Measurements from ENCODE around the gene ZYG11B.
"Not testable (repeated sequence)": the region's sequence is repeated elsewhere in the genome, so short reads cannot be mapped to it uniquely, and the experiment has no call there.

Gene ZYG11B

DNA sequence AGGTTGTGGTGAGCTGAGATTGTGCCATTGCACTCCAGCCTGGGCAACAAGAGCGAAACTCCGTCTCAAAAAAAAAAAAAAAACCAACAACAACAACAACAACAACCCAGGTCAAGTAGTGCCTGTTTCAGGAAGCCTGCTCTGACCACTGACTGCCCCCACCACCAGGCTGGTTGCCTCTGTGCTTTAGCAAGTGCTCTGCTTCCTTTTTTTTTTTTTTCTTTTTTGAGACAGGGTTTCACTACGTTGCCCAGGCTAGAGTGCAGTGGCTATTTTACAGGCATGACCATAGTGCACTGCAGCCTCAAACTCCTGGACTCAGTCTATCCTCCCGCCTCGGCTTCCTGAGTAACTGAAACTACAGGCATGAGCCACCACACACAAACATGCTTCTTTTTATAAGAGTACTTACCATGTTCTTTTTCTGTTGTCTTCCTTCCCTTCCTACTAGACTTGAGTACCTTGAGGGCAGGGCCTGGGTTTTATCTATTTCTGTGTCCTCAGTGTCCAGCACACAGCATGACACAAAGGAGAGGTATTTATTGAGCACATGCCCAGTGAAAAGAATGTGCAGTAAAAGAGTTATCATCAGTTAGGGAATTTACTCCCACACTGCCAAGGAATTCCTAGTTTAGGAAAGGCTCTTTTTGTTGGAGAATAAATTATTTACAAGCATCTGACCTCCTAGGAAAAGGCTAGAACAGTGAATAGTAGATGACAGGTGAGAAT, 18.2 kb upstream of the ZYG11B start:
- DNase-seq = no peak

DNA sequence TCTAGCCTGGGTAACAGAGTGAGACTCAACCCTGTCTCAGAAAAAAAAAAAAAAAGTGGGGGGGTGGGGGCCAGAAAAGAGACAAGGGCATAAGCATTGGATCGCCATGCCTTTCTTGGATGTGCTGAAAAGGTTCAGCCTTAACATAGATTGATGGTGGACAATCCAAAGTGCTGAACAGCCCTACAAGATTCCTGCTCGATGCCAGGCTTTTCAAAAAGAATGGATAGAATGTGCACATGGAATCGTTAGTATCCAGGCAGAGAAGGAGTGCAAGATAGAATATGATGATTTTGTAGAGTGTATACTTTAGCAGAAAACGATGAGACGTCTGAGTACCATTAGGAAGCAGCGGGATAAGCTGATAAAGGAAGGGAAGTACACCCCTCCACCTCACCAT, 17.2 kb upstream of the ZYG11B start:
- DNase-seq = no peak

DNA sequence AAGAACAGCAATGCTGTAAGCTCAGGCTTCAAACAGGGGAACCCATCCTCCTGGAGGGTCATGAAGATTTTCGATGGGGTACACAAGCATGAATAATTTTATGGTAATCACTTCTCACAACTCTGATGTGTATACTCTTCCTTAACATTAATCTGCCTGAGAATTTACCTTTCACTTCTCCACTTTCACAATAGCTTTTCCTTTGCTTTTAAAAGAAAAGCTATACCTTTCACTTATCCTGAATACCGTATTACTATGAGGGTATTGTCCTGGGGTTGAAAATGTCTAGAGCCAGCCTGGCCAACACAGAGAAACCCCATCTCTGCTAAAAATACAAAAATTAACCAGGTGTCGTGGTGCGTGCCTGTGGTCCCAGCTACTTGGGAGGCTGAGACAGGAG, 12.7 kb upstream of the ZYG11B start:
- DNase-seq = no peak

DNA sequence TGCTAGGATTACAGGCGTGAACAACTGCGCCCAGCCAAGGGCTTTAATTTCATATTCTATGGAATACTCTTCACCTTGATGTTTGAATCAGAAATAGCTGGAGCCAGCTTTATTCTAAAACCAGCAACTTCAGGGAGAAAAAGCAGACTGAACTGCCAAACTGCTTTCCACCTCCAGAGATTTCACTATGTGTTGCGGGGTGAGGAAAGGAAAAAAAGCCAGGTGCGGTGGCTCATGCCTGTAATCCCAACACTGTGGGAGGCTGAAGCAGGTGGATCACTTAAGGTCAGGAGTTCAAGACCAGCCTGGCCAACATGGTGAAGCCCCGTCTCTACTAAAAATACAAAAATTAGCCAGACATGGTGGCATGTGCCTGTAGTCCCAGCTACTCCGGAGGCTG, 11.0 kb upstream of the ZYG11B start:
- not testable (repeated sequence) for DNase-seq

DNA sequence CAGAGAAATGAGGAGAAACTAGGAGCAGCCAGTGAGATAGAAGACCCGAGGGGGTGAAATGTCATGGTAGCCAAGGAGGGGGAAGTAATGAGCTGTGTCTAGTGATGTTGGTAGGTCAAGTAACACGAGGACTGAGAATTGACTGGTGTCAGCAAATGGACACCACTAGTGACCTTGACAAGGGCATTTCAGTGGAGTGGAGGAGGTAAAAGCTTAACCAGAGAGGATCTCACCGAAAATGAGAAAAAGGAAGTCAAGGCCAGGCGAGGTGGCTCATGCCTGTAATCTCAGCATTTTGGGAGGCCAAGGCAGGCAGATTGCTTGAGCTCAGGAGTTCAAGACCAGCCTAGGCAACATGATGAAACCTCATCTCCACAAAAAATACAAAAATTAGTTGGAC, 3.0 kb upstream of the ZYG11B start:
- DNase-seq = no peak

DNA sequence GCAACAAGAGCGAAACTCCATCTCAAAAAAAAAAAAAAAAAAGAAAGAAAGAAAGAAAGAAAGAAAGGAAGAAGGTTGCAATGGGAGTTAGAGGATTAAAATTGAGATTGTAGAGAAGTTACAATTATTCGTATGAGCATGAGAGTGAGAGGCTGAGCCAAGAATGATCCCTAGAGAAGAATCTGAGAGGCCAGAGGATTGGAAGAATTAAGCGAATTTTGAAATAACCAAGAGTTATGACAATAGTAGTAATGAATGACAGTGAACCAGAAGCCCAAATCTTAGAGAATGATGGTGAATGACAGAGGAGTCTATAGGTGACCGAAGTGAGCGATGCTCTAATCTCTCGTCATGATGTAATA, 369 bp upstream of the ZYG11B start:
- DNase-seq = no peak

DNA sequence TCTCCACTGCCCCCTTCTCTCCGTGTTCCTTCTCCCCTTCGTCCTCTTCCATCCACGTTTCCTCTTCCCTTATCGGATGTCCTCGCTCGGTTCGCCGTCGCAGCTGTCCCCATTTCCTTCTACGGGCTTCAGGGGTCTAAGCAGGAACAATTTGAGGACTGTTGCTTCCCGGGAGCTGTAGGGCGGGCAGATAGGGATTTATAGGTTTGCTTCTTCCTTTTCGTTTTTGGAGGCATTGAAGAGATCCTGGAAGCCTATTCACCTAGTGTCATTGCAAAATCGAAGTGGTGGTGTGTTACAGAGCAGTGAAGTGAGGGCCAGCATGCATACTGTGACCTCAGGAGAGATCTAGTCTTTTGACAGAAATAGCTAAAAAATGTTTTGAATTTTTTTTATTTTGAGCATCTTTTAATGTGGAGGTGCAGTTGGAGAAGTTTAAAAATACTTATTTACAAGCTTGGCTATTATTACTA, 897 bp downstream of the ZYG11B start:
- no peak for DNase-seq

DNA sequence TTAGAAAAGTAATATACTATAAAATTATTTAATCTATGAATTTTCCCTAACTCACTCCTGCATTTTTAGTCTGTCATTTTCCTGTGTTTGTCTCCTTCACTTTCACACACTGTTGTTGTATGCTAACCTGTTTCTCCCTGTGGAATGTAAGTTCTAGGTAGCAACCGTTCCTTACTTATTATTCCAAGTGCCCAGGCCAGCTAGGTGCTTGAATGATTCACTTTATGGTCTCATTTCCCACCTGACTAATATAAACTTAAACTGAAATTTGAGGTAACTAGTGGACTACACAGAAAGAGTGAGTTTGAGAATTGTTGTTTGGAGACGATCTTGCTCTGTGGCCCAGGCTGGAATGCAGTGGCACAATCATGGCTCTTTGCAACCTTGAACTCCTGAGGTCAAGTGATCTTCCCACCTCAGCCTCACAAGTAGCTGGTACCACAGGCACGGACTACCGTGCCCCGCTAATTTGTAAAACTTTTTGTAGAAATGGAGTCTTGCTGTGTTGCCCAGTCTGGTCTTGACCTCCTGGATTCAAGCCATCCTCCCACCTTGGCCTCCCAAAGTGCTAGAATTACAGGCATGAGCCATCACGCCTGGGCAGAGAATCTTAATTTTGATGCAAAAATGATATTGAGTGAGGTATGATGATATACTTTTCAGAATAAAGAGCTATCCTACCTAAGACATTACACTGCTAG, 1.9 kb downstream of the ZYG11B start:
- no peak for DNase-seq

DNA sequence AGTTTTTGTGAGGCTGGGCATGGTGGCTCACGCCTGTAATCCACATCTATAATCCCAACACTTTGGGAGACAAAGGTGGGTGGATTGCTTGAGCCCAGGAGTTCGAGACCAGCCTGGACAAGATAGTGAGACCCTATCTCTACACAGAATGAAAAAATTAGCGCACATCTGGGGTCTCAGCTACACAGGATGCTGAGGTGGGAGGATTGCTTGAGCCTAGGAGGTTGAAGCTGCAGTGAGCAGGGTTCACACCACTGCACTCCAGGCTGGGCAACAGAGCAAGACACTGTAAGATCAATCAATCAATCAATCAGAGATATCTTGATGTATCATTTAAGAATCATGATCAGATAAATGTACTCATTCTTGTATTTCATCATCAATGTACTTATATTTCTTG, 7.1 kb downstream of the ZYG11B start:
- DNase-seq = no peak

DNA sequence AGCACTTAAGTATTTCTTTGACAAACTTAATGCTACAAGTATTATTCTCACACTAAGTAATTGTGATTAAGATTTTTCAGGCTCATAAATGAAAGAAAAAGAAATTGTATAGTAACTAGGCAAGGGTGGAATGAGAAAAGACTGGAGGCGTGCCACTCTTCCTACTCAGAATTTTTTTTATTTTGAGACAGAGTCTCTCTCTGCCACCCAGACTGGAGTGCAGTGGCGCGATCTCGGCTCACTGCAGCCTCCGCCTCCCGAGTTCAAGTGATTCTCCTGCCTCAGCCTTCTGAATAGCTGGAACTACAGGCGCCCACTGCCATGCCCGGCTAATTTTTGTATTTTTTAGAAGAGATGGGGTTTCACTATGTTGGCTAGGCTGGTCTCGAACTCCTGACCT, 9.1 kb downstream of the ZYG11B start:
- DNase-seq = not testable (repeated sequence)

DNA sequence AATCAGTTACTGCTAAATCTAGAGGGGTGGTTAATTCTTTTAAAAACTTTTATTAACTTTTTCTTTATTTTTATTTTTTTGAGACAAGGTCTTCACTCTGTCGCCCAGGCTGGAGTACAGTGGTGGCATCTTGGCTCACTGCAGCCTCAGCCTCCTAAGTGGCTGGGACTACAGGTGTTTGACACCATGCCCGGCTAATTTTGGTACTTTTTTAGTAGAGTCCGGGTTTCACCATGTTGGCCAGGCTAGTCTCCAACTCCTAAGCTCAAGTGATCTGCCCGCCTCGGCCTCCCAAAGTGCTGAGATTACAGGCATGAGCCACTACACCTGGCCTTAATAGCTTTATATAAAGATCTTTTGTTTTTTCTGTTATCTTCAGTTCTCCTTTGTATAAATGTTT, 11.9 kb downstream of the ZYG11B start:
- no peak for DNase-seq

DNA sequence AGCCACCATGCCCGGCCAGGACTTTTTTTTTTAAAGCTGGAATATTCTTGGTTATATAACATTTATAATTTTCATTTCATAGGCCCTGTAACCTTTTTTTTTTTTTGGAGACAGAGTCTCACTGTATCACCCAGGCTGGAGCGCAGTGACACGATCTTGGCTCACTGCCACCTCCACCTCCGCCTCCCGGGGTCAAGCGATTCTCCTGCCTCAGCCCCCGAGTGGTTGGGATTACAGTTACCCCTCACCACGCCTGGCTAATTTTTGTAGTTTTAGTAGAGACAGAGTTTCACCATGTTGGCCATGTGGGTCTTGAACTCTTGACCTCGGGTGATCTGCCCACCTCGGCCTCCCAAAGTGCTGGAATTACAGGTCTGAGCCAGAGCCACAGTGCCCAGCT, 12.6 kb downstream of the ZYG11B start:
- no peak for DNase-seq

DNA sequence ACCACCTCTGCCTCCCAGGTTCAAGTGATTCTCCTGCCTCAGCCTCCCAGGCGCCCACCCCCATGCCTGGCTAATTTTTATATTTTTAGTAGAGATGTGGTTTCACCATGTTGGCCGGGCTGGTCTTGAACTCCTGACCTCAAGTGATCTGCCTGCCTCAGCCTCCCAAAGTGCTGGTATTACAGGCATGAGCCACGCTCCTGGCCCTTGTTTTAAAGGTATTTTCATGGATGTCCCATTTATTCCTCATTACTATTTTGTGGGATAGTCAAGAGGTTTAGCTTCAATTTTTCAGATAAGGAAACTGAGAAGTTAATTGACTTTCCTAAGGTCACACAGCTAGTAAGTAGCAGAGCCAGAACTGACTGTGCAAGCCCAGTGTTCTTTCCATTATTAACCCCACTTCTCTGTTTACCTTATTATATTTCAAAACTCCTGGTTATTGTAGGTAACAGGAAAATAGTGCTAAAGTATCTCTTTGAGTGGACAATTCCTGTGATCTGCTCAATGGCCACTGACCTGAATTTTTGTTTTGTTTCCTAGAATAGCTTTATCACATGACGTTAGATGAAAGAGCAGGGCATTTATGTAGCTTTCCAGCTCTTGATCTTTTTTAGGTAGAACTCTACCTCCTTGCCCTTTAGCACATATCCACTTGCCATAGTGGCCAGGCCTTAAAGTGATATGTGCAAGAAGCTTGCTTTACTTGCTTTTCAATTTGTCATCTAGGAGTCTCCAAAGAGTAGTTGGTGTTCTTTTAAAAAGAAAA, 13.6 kb downstream of the ZYG11B start:
- no peak for DNase-seq

DNA sequence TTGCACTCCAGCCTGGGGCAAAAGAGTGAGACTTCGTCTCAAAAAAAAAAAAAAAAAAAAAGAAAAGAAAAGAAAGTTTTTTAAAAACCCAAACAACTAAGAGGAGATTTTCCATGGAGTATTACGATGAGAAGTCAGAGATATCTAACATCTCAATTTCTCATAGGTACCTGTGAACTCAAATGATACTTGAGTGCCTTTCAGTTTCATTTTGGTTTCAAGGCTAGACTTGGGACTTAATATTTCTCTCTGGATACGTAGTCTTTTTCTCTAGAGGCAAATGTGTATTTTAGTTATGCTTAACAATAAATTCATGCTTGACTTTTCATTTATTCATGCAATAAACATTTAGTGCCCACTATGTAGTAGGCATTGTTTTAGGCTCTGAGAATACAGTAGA, 15.0 kb downstream of the ZYG11B start:
- DNase-seq = no peak

DNA sequence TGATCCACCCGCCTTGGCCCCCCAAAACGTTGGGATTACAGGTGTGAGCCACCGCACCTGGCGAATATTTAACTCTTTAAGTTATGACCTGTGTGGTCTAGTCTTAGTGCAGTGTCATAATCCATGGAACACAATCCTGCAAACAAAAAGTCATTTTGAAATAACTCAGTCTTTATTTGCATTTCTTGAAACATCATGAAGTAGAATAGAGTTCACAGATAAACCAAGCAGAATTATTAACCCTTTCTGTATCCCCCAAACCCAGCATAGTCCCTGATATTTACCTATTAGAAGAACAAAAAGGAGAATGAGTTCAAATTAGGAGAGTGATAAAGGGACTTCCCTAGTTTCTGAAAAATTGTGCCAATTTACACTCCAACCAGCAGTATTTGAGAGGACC, 19.9 kb downstream of the ZYG11B start:
- no peak for DNase-seq

DNA sequence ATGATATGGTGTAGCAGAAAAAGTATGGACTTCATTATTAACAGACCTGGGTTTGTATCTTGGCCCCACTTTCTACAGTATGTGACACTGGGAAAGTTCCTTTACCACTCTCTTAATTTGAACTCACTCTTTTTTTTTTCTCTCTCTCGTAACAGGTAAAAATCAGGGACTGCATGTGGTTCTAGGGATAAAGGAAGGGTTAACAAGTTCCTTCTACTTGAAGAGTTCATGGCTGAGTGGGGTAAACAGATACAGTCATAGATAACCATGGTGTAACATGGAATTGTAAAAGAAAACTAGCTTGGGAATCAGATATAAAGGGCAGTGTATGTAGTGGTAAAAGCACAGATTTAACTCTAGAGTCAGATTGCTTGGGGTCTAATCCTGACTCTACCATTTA, 21.2 kb downstream of the ZYG11B start:
- DNase-seq = no peak

DNA sequence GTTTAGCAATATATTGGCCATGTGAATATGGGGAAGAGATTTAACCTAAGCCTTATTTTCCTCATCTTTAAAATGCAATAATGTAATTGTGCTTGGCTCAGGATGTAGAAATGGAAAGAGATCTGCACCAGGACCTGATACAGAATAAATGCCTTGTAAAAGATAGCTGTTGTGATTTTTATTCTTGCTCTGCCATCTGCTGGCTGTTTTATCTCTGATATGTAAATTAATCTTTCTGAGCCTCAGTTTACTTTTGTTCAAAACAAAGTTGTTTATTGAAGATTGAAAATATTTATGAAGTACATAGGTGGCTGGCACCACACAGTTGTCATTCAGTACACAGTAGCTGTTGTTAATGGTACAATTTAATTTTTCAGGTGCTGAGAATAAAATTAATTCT, 21.9 kb downstream of the ZYG11B start:
- no peak for DNase-seq

DNA sequence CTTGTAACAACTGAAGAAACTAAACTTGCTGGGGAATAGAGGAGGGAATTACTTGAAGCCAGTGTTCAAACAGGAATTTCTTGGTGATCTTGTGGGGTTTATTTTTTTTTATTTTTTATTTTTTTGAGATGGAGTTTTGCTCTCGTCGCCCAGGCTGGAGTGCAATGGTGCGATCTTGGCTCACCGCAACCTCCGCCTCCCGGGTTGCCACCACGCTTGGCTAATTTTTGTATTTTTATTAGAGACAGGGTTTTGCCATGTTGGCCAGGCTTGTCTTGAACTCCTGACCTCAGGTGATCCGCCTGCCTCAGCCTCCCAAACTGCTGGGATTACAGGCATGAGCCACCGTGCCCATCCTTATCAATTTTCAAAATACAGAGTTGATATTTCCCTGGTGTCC, 23.2 kb downstream of the ZYG11B start:
- not testable (repeated sequence) for DNase-seq

DNA sequence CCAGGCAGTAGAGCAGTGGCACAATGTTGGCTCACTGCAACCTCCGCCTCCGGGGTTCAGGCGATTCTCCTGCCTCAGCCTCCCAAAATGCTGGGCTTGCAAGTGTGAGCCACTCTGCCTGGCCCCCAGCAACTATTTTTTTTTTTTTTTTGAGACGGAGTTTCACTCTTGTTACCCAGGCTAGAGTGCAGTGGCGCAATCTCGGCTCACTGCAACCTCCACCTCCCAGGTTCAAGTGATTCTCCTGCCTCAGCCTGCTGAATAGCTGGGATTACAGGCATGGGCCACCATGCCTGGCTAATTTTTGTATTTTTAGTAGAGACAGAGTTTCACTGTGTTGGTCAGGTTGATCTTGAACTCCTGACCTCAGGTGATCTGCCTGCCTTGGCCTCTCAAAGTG, 23.9 kb downstream of the ZYG11B start:
- DNase-seq = not testable (repeated sequence)

DNA sequence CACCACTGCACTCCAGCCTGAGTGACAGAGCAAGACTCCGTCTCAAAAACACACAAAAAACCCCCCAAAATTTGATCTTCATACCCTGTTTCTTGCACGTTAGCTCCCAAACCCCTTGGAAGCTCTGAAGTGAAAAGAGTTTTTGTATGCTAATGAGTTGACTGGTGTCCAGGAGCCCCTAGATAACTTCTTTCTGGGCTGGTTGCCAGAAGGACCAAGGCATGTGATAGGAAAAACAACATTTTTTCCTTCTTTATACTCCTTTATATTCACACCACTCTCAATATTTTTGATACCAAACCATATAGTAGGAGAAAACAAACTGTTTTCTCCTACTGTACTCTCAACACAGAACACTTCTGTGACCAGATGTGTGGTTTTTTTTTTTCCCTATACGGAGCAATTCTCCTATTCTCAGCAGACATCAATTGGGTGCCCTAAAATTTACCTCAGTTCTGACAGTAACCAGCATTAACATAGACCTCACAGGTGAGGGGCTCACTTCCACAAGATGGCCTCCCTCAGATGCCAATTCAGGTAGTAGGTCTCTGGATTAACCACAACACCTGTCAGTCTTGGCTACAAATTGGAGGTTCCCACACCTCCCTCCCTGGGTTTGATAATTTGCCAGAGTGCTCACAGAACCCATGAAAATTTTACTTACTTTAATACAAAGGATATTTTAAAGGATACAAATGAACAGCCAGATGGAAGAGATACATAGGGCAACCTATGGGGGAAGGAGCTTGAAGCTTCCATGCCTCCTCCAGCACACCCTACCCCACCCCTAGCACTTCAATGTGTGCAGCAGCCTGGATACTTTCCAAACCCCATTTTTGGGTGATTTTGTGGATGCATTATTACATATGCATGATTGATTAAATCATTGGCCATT, 25.6 kb downstream of the ZYG11B start:
- no peak for DNase-seq

DNA sequence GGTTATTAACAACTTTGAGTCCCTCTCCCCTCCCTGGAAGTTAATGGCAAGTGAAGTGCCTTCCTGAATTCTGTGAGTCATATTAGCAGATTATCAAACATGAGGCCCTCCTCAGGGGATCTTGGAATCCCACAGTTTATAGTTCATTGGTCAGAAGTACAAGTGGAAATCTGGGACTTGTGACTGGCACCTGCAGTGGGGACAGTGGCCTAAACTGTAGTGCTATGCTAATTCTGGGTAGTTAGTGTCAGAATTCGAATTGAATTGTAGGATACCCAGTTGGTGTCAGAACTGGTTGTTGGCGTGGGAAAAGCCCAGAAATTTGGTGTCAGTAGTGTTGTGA, 26.2 kb downstream of the ZYG11B start:
- DNase-seq = no peak

DNA sequence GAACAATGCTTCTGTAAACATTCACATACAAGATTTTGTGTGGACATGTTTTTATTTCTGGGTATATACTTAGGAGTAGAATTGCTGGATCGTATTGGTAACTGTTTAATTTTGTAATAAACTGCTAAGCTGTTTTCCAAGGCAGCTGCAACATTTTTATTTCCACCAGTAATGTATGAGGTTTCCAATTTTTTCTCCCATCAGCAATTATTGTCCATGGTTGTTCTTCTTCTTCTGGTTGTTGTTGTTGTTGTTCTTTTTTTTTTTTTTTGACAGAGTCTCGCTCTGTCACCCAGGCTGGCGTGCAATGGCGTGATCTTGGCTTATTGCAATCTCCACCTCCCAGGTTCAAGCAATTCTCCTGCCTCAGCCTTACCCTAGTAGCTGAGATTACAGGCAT, 26.9 kb downstream of the ZYG11B start:
- DNase-seq = no peak

DNA sequence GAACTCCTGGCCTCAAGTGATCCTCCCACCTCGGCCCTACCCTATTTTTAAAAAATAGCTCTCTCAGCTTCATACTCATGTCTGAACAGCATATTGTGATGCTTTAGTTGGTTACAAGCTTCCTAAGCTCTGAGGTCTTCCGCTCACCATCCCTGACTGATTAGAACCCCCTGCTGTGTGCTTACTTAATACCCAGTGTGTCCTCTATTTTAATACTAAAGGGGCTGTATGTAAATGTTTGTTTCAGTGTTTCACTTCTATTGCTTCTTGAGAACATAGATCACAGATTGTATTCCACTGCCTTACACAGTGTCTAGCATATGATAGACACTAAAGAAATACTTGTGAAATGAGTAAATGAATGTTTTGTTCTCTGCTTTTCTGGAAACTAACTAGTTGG, 29.8 kb downstream of the ZYG11B start:
- no peak for DNase-seq

All from activated T-cell treated with anti-CD3 and anti-CD28 coated beads for 4 hours (primary cell).